IMR-90 (cell line): ENCODE results near the gene FGF16. TPM values are rescaled to one million over a fixed set of nuclear protein-coding genes. Genes with fewer than 3 reads are reported as not detected.

Experiments used
- ATAC-seq: fragments of 200-7000 bp; cut with Tn5 transposase; 2 replicates; pipeline ENCODE4 v1.9.1; 2020; ENCODE audit warnings: low read depth, mild to moderate bottlenecking, moderate library complexity
- BruUV-seq: library from RNA; stranded (reverse); fragments of 400-500 nt; replicated peaks from 2 replicates; lab custom pipeline; 2021; lab: Mats Ljungman, UMichigan
- CTCF ChIA-PET: fragments of 300-600 bp; formaldehyde crosslinking; extraction: SDS; loops from one replicate; lab custom pipeline; 2021; ENCODE audit warnings: antibody characterized with exemption; lab: Yijun Ruan, JAX
- POLR2A ChIA-PET: fragments of 300-600 bp; sonication (Branson Sonifier 250); formaldehyde crosslinking; loops from one replicate; lab custom pipeline; 2022; ENCODE audit warnings: antibody characterized with exemption; ENCODE audit not compliant: unreplicated experiment; lab: Charles Lee
- DNase-seq: peaks from one replicate; pipeline ENCODE4 v3.0.0; 2013
- H2AFZ ChIP-seq: replicated peaks from 2 replicates; pipeline ENCODE3; 2013; ENCODE audit warnings: low read length, mild to moderate bottlenecking; ENCODE audit not compliant: poor library complexity
- H2AK5ac ChIP-seq: 2 replicates; pipeline ENCODE4 v1.6.1; 2013; ENCODE audit warnings: low read depth, low read length, inconsistent platforms
- H2AK9ac ChIP-seq: replicated peaks from 2 replicates; pipeline ENCODE3; 2013; ENCODE audit warnings: mild to moderate bottlenecking, low read depth, low read length, moderate library complexity; ENCODE audit not compliant: poor library complexity
- H2BK120ac ChIP-seq: 2 replicates; pipeline ENCODE4 v1.6.1; 2013; ENCODE audit warnings: low read depth, low read length, inconsistent platforms
- H2BK15ac ChIP-seq: 3 replicates; pipeline ENCODE4 v1.6.1; 2013; ENCODE audit warnings: low read depth, low read length, inconsistent platforms
- H2BK20ac ChIP-seq: 2 replicates; pipeline ENCODE4 v1.6.1; 2013; ENCODE audit warnings: low read depth, mild to moderate bottlenecking, inconsistent platforms, low read length, moderate library complexity
- H2BK5ac ChIP-seq: 2 replicates; pipeline ENCODE4 v1.6.1; 2013; ENCODE audit warnings: mild to moderate bottlenecking, low read depth, low read length, inconsistent platforms; ENCODE audit not compliant: poor library complexity, severe bottlenecking
- H3K14ac ChIP-seq: replicated peaks from 2 replicates; pipeline ENCODE4 v1.6.1; 2013; ENCODE audit warnings: low read depth, low read length, inconsistent platforms
- H3K18ac ChIP-seq: 2 replicates; pipeline ENCODE4 v1.6.1; 2013; ENCODE audit warnings: low read depth, low read length, control low read depth
- H3K23ac ChIP-seq: 2 replicates; pipeline ENCODE4 v1.6.1; 2013; ENCODE audit warnings: low read depth, low read length, inconsistent platforms
- H3K27ac ChIP-seq: 2 replicates; pipeline ENCODE4 v1.5.1; 2013; ENCODE audit warnings: mild to moderate bottlenecking, control low read depth, low read length; ENCODE audit not compliant: insufficient read depth
- H3K27me3 ChIP-seq: 2 replicates; pipeline ENCODE4 v1.6.1; 2013; ENCODE audit warnings: low read length; ENCODE audit not compliant: control insufficient read depth, insufficient read depth
- H3K36me3 ChIP-seq: 2 replicates; pipeline ENCODE4 v1.6.1; 2013; ENCODE audit warnings: low read length, mixed read lengths; ENCODE audit not compliant: control insufficient read depth, insufficient read depth
- H3K4ac ChIP-seq: 2 replicates; pipeline ENCODE4 v1.6.1; 2013; ENCODE audit warnings: low read depth, low read length, inconsistent platforms
- H3K4me1 ChIP-seq: 2 replicates; pipeline ENCODE4 v1.6.1; 2013; ENCODE audit warnings: low read length, mixed read lengths; ENCODE audit not compliant: control insufficient read depth, insufficient read depth
- H3K4me2 ChIP-seq: 2 replicates; pipeline ENCODE4 v1.6.1; 2013; ENCODE audit warnings: low read depth, mild to moderate bottlenecking, control low read depth, low read length, moderate library complexity
- H3K4me3 ChIP-seq: 2 replicates; pipeline ENCODE4 v1.5.1; 2013; ENCODE audit warnings: low read depth, mild to moderate bottlenecking, control low read depth, low read length, moderate library complexity; ENCODE audit not compliant: insufficient read depth
- H3K56ac ChIP-seq: 2 replicates; pipeline ENCODE4 v1.6.1; 2013; ENCODE audit warnings: low read length, inconsistent platforms; ENCODE audit not compliant: insufficient read depth; ENCODE audit errors: extremely low read depth
- H3K79me1 ChIP-seq, 2 experiments: 2 replicates each; pipeline ENCODE4 v1.6.1; 2013; ENCODE audit warnings: low read length in 2 of 2, inconsistent platforms in 1 of 2, low read depth in 1 of 2
- H3K9ac ChIP-seq: 2 replicates; pipeline ENCODE4 v1.6.1; 2013; ENCODE audit warnings: low read depth, low read length, control low read depth
- H3K9me1 ChIP-seq: 2 replicates; pipeline ENCODE4 v1.6.1; 2013; ENCODE audit warnings: low read length, inconsistent platforms; ENCODE audit not compliant: insufficient read depth
- H3K9me3 ChIP-seq: 2 replicates; pipeline ENCODE4 v1.6.1; 2013; ENCODE audit warnings: low read length; ENCODE audit not compliant: control insufficient read depth, insufficient read depth
- H4K20me1 ChIP-seq: 2 replicates; pipeline ENCODE4 v1.6.1; 2013; ENCODE audit warnings: low read length, inconsistent platforms; ENCODE audit not compliant: insufficient read depth
- H4K5ac ChIP-seq: 2 replicates; pipeline ENCODE4 v1.6.1; 2013; ENCODE audit warnings: mild to moderate bottlenecking, low read depth, low read length, control low read depth
- H4K8ac ChIP-seq, 2 experiments: 2 replicates each; pipeline ENCODE4 v1.6.1; 2013; ENCODE audit warnings: low read depth in 2 of 2, low read length in 2 of 2, control low read depth in 1 of 2, inconsistent platforms in 1 of 2
- H4K91ac ChIP-seq: 2 replicates; pipeline ENCODE4 v1.6.1; 2013; ENCODE audit warnings: low read depth, low read length, inconsistent platforms; ENCODE audit not compliant: insufficient read depth
- BHLHE40 ChIP-seq: fragments of 150-350 bp; IDR thresholded peaks from 2 replicates; pipeline ENCODE4 v1.6.1; 2016; ENCODE audit warnings: mild to moderate bottlenecking, low read depth, low read length
- CEBPB ChIP-seq: IDR thresholded peaks from 2 replicates; pipeline ENCODE4 v1.6.1; 2012; ENCODE audit warnings: low read depth, low read length, improper control_type of control experiment
- CTCF ChIP-seq: conservative IDR thresholded peaks from 2 replicates; pipeline ENCODE4 v1.5.1; 2012; ENCODE audit warnings: mild to moderate bottlenecking, low read depth, low read length, improper control_type of control experiment
- ELK1 ChIP-seq: fragments of 150-350 bp; IDR thresholded peaks from 2 replicates; pipeline ENCODE4 v1.6.1; 2016; ENCODE audit warnings: low read depth, mild to moderate bottlenecking, low read length, moderate library complexity, borderline replicate concordance
- FOS ChIP-seq: fragments of 150-350 bp; IDR thresholded peaks from 2 replicates; pipeline ENCODE4 v1.6.1; 2016; ENCODE audit warnings: low read depth, low read length
- MAFK ChIP-seq: IDR thresholded peaks from 2 replicates; pipeline ENCODE4 v1.6.1; 2012; ENCODE audit warnings: low read depth, low read length, improper control_type of control experiment
- MXI1 ChIP-seq: IDR thresholded peaks from 2 replicates; pipeline ENCODE4 v1.6.1; 2012; ENCODE audit warnings: low read depth, mild to moderate bottlenecking, low read length, moderate library complexity, borderline replicate concordance
- NFE2L2 ChIP-seq: fragments of 150-350 bp; IDR thresholded peaks from 2 replicates; pipeline ENCODE4 v1.6.1; 2016; ENCODE audit warnings: low read depth, mild to moderate bottlenecking, low read length
- POLR2A ChIP-seq: IDR thresholded peaks from 2 replicates; pipeline ENCODE4 v1.6.1; 2012; ENCODE audit warnings: mild to moderate bottlenecking, low read depth, low read length
- RAD21 ChIP-seq: IDR thresholded peaks from 2 replicates; pipeline ENCODE4 v1.6.1; 2012; ENCODE audit warnings: low read length, improper control_type of control experiment
- RCOR1 ChIP-seq: IDR thresholded peaks from 2 replicates; pipeline ENCODE4 v1.6.1; 2012; ENCODE audit warnings: mild to moderate bottlenecking, low read length, improper control_type of control experiment; ENCODE audit not compliant: insufficient replicate concordance
- RFX5 ChIP-seq: IDR thresholded peaks from 2 replicates; pipeline ENCODE4 v1.8.0; 2012; ENCODE audit warnings: low read depth, mild to moderate bottlenecking, low read length, moderate library complexity
- SMC3 ChIP-seq: fragments of 150-350 bp; IDR thresholded peaks from 2 replicates; pipeline ENCODE4 v1.6.1; 2016; ENCODE audit warnings: low read depth, mild to moderate bottlenecking, antibody characterized with exemption, low read length, moderate library complexity
- USF2 ChIP-seq: fragments of 150-350 bp; IDR thresholded peaks from 2 replicates; pipeline ENCODE4 v1.6.1; 2017; ENCODE audit warnings: mild to moderate bottlenecking, antibody characterized with exemption, low read length, low read depth
- WGBS, 2 experiments: methylation state at CpG; one replicate each; pipeline versions ENCODE4 v1.1.5 to v1.1.7; 2013; ENCODE audit warnings: missing lambda C conversion rate in 2 of 2; ENCODE audit not compliant: insufficient read length in 1 of 2; ENCODE audit errors: extremely low coverage in 2 of 2; 5-methylcytosine and 5-hydroxymethylcytosine counted together
- dilution Hi-C: fragments of 300-500 bp; cut with HindIII; formaldehyde crosslinking; loops from one replicate; pipeline ENCODE4 v1.14.3; 2018; ENCODE audit warnings: low sequenced_read_pairs; ENCODE audit not compliant: unreplicated experiment
- in situ Hi-C: fragments of 300-500 bp; cut with MboI; formaldehyde crosslinking; loops from 3 replicates; pipeline ENCODE4 v1.14.3; 2019; ENCODE audit warnings: low sequenced_read_pairs, inconsistent platforms, mixed read lengths
- intact Hi-C: fragments of 100-400 bp; cut with micrococcal nuclease; formaldehyde crosslinking; loops from 2 replicates; pipeline ENCODE4 v1.10.0; 2022
- polyA plus RNA-seq, 3 experiments: library from polyadenylated mRNA; depleted of rRNA; stranded (reverse); fragments of >200 nt; gene quantifications; 2 replicates each; pipeline ENCODE4 v1.2.3, GENCODE V29; 2012; ENCODE audit warnings: low replicate concordance in 1 of 3
- total RNA-seq: library from RNA; depleted of rRNA; stranded (reverse); fragments of >200 nt; gene quantifications from 2 replicates; pipeline ENCODE4 v1.2.3, GENCODE V29; 2012

The FGF16 gene
- total and polyA plus RNA-seq, 2 of the 4 experiments (the other 2 are of a cell fraction): not detected

- no peak overlapping the region for H4K5ac ChIP-seq
- no peaks in the 10 kb centered on the region for H3K36me3 ChIP-seq
- H3K4me2 ChIP-seq: no peak overlapping the region
- DNase-seq: no peak
- H3K4me3 ChIP-seq: no peak overlapping the region
- intact Hi-C loops: no loop called here
- no peak for ATAC-seq
- no peak overlapping the region for H3K4ac ChIP-seq
- H2BK15ac ChIP-seq: no peak overlapping the region
- H3K27ac ChIP-seq: no peak overlapping the region
- no peak overlapping the region for H2AK5ac ChIP-seq
- ChIA-PET POLR2A (no interaction called here), CTCF (no interaction called here)
- WGBS, 2 experiments: no CpG with 5 or more reads among the region's 2 CpGs
- no peak overlapping the region for H4K8ac ChIP-seq
- dilution Hi-C loops: no loop called here
- H3K27me3 ChIP-seq: no peaks in the 10 kb centered on the region; the same call in none of the 2 replicates
- no TSS peak for BruUV-seq
- H3K9ac ChIP-seq: no peak overlapping the region
- no peaks in the 10 kb centered on the region for H3K4me1 ChIP-seq
- no peak overlapping the region for H3K18ac ChIP-seq
- no peak overlapping the region for H3K14ac ChIP-seq
- H2BK5ac ChIP-seq: no peak overlapping the region
- no peak overlapping the region for H2AK9ac ChIP-seq
- TF ChIP-seq RAD21 (no peak), FOS (no peak), CEBPB (no peak), MAFK (no peak), RFX5 (no peak), BHLHE40 (no peak), CTCF (no peak), SMC3 (no peak), POLR2A (no peak), RCOR1 (no peak), NFE2L2 (no peak), USF2 (no peak), MXI1 (no peak), ELK1 (no peak)
- H3K9me3 ChIP-seq: no peaks in the 10 kb centered on the region
- H3K79me1 ChIP-seq: no peaks in the 10 kb centered on the region
- H2BK20ac ChIP-seq: no peak overlapping the region
- no peaks in the 10 kb centered on the region for H4K20me1 ChIP-seq
- H3K23ac ChIP-seq: no peak overlapping the region
- in situ Hi-C loops: no loop called here
- no peak overlapping the region for H3K56ac ChIP-seq
- no peak overlapping the region for H2BK120ac ChIP-seq
- no peak overlapping the region for H4K91ac ChIP-seq
- H2AFZ ChIP-seq: no peak overlapping the region
- no peaks in the 10 kb centered on the region for H3K9me1 ChIP-seq
These were observed 8.2 kb downstream of the FGF16 start for GRCh38 chrX:77455437-77455836.
